ENCODE data around the gene SLC24A3. TPM values are rescaled to one million over a fixed set of nuclear protein-coding genes. Genes with fewer than 3 reads are reported as not detected.

Gene SLC24A3
- total and polyA plus RNA-seq, 2 of the 13 experiments (the other 11 are each of a cell fraction or from before 2014, with no cell fraction given), result not detected

- TF ChIP-seq HOMEZ (CRISPR knock-in tag; IDR thresholded peaks at IDR 0.05; ENCODE audit: low read depth) (no peak), CEBPB (IDR thresholded peaks at IDR 0.05; ENCODE audit: borderline replicate concordance, low read depth, low read length) (peak; percentile 83; the same call in 1 of the 2 replicates), ATF7 (IDR thresholded peaks at IDR 0.05) (no peak), ATF7 (CRISPR knock-in tag; IDR thresholded peaks at IDR 0.05) (no peak), ZNF609 (CRISPR knock-in tag; IDR thresholded peaks at IDR 0.05; ENCODE audit: borderline replicate concordance) (peak; percentile 65; the same call in 1 of the 2 replicates), ZNF674 (CRISPR knock-in tag; IDR thresholded peaks at IDR 0.05; ENCODE audit: low read depth) (no peak), ZNF10 (CRISPR knock-in tag; IDR thresholded peaks at IDR 0.05; ENCODE audit: borderline replicate concordance, low read depth) (no peak), MTF2 (CRISPR knock-in tag; IDR thresholded peaks at IDR 0.05; ENCODE audit: borderline replicate concordance) (no peak), ZC3H13 (CRISPR knock-in tag; IDR thresholded peaks at IDR 0.05) (no peak), CAMTA2 (CRISPR knock-in tag; IDR thresholded peaks at IDR 0.05; ENCODE audit: borderline replicate concordance) (no peak), ZNF749 (CRISPR knock-in tag; IDR thresholded peaks at IDR 0.05; ENCODE audit: borderline replicate concordance) (0 out of 2 replicates have a peak, but pooled peaks have one; percentile 45), POLR2AphosphoS2 (IDR thresholded peaks at IDR 0.05; ENCODE audit: low read depth, low read length) (no peak), SPEN (CRISPR knock-in tag; IDR thresholded peaks at IDR 0.05; ENCODE audit: low read depth) (no peak), HOXA9 (CRISPR knock-in tag; IDR thresholded peaks at IDR 0.05; ENCODE audit: borderline replicate concordance) (no peak), DNMT3B (CRISPR knock-in tag; conservative IDR thresholded peaks at IDR 0.05) (no peak), HCFC1 (IDR thresholded peaks at IDR 0.05; ENCODE audit: low read depth, low read length) (no peak), ZNF496 (CRISPR knock-in tag; IDR thresholded peaks at IDR 0.05; ENCODE audit: insufficient replicate concordance) (no peak), ZBTB7A (CRISPR knock-in tag; IDR thresholded peaks at IDR 0.05) (no peak), PRMT3 (CRISPR knock-in tag; IDR thresholded peaks at IDR 0.05; ENCODE audit: borderline replicate concordance, low read depth) (no peak), RAD51 (IDR thresholded peaks at IDR 0.05; ENCODE audit: borderline replicate concordance) (no peak), ZNF207 (IDR thresholded peaks at IDR 0.05; ENCODE audit: borderline replicate concordance) (no peak), ASH2L (IDR thresholded peaks at IDR 0.05; ENCODE audit: insufficient read length, low read depth, low read length) (peak; percentile 16), POGZ (CRISPR knock-in tag; IDR thresholded peaks at IDR 0.05) (no peak), SYNCRIP (IDR thresholded peaks at IDR 0.05; ENCODE audit: insufficient read depth, low read depth, low read length) (no peak), ZNF34 (CRISPR knock-in tag; IDR thresholded peaks at IDR 0.05; ENCODE audit: borderline replicate concordance) (no peak), ATF1 (CRISPR knock-in tag; IDR thresholded peaks at IDR 0.05) (no peak), RORA (CRISPR knock-in tag; IDR thresholded peaks at IDR 0.05) (no peak)
These were observed 408.0 kb downstream of the SLC24A3 start (continued) for GRCh38 chr20:19620446-19620845.
